GM12874 (cell line): ENCODE results near the gene CAPN13.

ENCODE experiments used
- TF ChIP-seq, protein P1 (sequence below): IDR thresholded peaks from 2 replicates; pipeline ENCODE4 v1.5.1; 2011; ENCODE audit warnings: low read depth, mild to moderate bottlenecking, control low read depth, low read length, moderate library complexity; ENCODE audit not compliant: insufficient read depth

CAPN13 gene

DNA sequence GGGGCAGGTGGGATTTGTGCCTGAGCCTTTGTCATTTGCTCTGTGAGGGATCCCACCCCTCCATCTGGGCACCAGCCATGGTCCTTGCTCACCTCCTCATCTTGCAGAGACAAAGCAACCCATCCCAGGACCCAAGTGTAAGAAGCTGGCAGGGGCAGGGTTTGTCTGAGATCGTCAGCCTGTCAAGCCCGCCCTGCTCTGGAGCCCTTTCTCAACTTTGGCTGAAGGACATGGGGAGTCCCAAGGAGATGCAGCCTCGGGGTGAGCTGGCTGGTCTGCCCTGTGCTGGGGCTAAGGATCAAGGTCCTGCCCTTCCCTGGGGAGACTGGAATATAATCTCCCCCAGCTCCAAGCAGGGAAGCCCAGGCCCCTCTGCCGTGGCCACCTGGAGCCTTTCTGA, 86.0 kb downstream of the CAPN13 start:
- TF ChIP-seq, protein P1, sequence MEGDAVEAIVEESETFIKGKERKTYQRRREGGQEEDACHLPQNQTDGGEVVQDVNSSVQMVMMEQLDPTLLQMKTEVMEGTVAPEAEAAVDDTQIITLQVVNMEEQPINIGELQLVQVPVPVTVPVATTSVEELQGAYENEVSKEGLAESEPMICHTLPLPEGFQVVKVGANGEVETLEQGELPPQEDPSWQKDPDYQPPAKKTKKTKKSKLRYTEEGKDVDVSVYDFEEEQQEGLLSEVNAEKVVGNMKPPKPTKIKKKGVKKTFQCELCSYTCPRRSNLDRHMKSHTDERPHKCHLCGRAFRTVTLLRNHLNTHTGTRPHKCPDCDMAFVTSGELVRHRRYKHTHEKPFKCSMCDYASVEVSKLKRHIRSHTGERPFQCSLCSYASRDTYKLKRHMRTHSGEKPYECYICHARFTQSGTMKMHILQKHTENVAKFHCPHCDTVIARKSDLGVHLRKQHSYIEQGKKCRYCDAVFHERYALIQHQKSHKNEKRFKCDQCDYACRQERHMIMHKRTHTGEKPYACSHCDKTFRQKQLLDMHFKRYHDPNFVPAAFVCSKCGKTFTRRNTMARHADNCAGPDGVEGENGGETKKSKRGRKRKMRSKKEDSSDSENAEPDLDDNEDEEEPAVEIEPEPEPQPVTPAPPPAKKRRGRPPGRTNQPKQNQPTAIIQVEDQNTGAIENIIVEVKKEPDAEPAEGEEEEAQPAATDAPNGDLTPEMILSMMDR, result no peak

DNA sequence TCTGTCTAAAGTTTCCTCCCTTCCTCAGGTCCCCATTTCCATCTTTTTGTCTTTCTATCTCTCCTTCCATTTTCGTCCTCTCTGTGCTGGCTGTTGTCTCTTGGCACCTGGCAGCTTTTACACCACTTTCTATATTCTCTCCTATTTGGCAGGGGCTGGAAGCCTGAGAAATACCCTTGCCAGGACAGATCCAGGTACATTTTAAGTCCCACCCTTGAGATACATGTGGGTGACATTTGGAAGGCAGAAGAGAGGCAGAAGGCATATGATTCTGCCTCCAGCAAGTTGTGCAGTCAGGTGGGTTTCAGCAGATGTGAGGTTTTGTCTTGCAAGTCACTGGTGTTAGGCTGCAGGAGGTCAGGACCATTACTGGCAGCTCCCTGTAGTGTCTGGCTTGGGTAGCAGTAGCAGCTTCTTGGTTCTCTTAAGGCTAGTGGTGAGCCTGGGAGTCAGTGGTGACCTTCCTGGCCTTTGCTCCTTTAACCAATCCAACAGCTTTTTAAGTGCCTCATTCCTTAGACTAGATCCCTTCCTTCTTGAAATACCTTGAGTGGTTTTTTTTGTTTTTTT, 90.1 kb downstream of the CAPN13 start:
- TF ChIP-seq, protein P1, result no peak

DNA sequence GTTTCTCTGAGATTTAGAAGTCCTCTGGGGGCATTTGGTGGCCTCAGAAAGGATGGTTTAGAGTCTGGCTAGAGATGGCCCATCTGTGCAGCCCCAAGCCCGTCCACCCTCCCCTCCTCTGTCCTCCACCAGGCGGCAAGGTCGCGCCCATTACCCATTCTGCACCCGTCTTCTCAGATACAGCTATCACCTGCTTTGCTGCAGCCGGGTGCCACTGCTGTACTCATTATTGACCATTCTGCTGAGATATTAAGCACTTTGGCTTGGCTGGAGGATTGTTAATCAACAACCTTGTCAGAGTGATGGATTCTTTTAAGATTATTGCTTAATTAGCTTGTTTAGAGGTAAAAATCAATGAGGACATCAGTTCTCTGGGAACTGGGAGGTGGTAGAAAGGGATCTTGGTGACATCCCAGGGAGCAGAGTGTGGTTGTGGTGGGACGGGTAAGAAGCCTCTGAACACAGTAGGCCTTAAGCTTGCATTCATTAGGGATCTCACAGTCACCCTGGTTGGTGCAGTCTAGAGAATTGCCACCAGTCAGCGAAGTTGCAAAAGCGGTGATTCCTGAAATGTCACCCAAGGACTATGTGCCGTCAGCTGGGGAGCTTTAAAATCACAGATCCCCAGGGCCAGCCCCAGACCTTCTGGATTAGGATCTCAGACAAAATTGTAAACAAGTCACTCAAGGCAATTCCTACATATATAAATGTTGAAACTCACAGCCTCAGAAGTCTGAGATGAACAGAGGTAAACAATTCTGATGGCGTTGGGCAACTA, 90.9 kb downstream of the CAPN13 start:
- TF ChIP-seq, protein P1, result no peak

DNA sequence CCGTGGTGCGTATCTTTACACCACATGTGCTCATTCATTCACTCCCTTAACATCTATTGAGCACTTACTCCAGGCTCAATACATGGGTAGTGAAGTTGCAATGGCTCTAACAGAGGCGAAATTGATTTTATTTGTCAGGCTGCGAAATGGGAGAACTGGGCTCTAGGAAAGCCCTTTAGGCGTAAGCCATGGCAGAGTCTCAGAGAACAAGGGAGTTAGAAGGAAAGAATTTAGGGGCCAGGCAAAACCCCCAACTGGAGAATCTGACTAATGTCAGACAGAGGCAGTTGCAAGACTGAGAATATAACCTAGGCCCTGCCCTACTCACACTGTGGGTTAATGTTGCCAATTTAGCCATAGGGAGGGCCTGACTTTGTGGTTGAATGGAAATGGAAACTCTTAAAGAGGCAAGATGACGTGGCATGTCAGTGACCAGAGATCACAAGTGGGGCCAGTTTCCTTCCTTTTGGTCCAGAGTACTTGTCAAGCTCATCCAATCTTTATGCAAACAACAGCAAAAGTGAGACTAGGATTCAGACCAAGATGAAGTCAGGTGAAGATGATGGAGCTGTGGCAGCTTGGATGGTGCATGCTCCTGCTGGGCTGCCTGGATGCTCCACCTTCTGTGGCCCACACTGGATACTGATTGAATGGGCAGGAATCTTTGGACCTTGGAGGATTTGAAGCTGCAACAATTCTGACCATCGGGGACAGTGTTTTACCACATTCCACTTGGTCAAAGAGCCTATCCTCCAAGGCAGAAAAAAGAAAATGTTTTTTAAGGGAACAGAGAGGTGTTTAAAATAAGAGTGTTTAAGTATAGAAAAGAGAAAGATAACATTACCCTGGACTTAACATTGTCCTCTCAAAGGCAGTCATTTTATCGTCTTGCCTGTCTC, 92.2 kb downstream of the CAPN13 start:
- TF ChIP-seq, protein P1, result no peak

DNA sequence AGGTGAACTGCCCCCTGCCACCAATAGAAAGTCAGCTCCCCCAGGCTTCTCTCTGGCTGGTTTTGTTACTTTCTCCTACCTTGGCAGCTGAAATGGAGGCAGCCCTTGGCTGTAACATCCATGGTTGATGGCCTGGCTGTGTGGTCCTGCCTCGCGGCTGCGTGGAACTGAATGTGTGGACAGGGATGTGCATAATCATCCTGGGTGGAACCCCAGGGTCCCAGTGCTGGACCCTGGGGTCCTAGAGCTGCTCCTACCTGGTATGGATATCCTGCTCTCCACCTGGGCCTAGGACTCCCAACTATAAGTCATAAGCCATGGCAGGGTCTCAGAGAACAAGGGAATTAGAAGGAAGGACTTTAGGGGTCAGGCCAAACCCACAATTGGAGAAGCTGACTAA, 93.5 kb downstream of the CAPN13 start:
- TF ChIP-seq, protein P1, result no peak

DNA sequence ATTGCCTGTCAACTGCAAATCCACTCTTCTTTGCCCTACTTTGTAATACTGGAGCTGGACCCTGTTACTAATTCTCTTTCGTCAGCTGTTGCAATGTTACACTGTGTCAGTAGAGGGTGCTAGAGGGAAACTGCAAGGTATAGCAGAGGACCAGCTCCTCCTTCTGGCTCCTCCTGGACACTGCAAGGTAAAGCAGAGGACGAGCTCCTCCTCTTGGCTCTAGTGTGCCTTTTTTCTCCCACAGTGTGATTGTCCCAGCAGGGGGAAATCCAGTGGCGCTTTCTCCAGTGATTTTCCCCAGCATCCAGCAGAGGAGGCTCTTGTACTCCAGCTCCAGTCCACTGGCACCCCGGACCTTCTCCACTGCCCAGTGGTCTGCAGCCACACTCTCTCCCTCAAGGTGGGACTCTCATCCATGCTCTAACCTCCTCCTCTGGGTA, 95.6 kb downstream of the CAPN13 start:
- TF ChIP-seq, protein P1, result peak; percentile 100

DNA sequence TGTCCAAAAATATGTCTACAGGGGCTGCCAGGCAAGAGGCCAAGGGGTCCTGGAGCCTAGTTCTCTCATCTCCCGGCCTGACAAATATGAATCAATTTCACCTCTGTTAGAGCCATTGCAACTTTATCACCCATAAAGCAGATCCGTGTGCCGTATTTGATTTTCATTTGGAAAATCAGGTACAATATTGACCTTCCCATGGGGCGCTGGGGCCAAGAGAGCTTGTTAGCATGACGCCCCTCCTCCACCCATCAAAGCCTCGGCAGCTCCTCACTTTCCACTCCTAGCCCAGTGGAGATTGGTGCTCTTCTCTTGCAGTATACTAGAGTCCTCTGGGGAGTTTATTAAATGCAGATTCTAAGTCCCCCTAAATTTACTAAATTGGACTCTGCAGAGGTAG, 96.8 kb downstream of the CAPN13 start:
- TF ChIP-seq, protein P1, result no peak
